GM23338 (cell line): Measurements from ENCODE around the gene CLIP2. TPM values are rescaled to one million over a fixed set of nuclear protein-coding genes. Genes with fewer than 3 reads are reported as not detected.

Source experiments
- ATAC-seq: fragments of 200-7000 bp; cut with Tn5 transposase; 3 replicates; pipeline ENCODE4 v1.9.1; 2020
- DNase-seq: peaks from one replicate; pipeline ENCODE4 v3.0.0-alpha.2; 2015; ENCODE audit warnings: low spot score
- H2AFZ ChIP-seq: fragments of 200-600 bp; sonication (generic); 2 replicates; pipeline ENCODE4 v1.8.0; 2016; ENCODE audit warnings: antibody characterized with exemption, mild to moderate bottlenecking, moderate library complexity
- H3F3A ChIP-seq: fragments of 200-600 bp; sonication (generic); replicated peaks from 2 replicates; pipeline ENCODE4 v1.8.0; 2017; ENCODE audit warnings: antibody characterized with exemption, mixed run types, low read depth
- H3K27ac ChIP-seq: fragments of 200-600 bp; sonication (generic); 2 replicates; pipeline ENCODE4 v1.6.1; 2016; ENCODE audit warnings: low read depth
- H3K27me3 ChIP-seq: fragments of 200-600 bp; sonication (generic); 2 replicates; pipeline ENCODE4 v1.8.0; 2016; ENCODE audit warnings: mild to moderate bottlenecking, mixed run types, moderate library complexity; ENCODE audit not compliant: insufficient read depth
- H3K36me3 ChIP-seq: fragments of 200-600 bp; sonication (generic); 2 replicates; pipeline ENCODE4 v1.8.0; 2016; ENCODE audit warnings: mild to moderate bottlenecking; ENCODE audit not compliant: insufficient read depth
- H3K4me1 ChIP-seq: fragments of 200-600 bp; sonication (generic); 2 replicates; pipeline ENCODE4 v1.8.0; 2016; ENCODE audit warnings: mild to moderate bottlenecking, moderate library complexity; ENCODE audit not compliant: insufficient read depth
- H3K4me2 ChIP-seq: fragments of 200-600 bp; sonication (generic); 2 replicates; pipeline ENCODE4 v1.7.1; 2017; ENCODE audit warnings: mixed run types
- H3K4me3 ChIP-seq: fragments of 200-600 bp; sonication (generic); 2 replicates; pipeline ENCODE4 v1.6.1; 2016; ENCODE audit warnings: mixed run types
- H3K79me2 ChIP-seq: fragments of 200-600 bp; sonication (generic); replicated peaks from 2 replicates; pipeline ENCODE4 v1.8.0; 2017; ENCODE audit warnings: mild to moderate bottlenecking; ENCODE audit not compliant: insufficient read depth
- H3K9me2 ChIP-seq: fragments of 200-600 bp; sonication (generic); 2 replicates; pipeline ENCODE4 v1.8.0; 2017; ENCODE audit not compliant: insufficient read depth
- H4K20me1 ChIP-seq: fragments of 200-600 bp; sonication (generic); replicated peaks from 2 replicates; pipeline ENCODE4 v1.8.0; 2017; ENCODE audit warnings: mild to moderate bottlenecking; ENCODE audit not compliant: insufficient read depth
- H3K27ac Mint-ChIP-seq: 2 replicates; pipeline ENCODE4 v1.8.0; 2020; ENCODE audit warnings: inconsistent platforms, mild to moderate bottlenecking, moderate library complexity, mixed read lengths
- H3K27me3 Mint-ChIP-seq: 3 replicates; pipeline ENCODE4 v1.8.0; 2022; ENCODE audit warnings: low read depth, mild to moderate bottlenecking, moderate library complexity, mixed read lengths, inconsistent platforms; ENCODE audit not compliant: insufficient read depth, poor library complexity
- H3K36me3 Mint-ChIP-seq: 3 replicates; pipeline ENCODE4 v1.8.0; 2021; ENCODE audit warnings: low read depth, mild to moderate bottlenecking, inconsistent platforms, moderate library complexity, mixed read lengths
- H3K4me1 Mint-ChIP-seq: 3 replicates; pipeline ENCODE4 v1.8.0; 2020; ENCODE audit warnings: mild to moderate bottlenecking, inconsistent platforms, mixed read lengths
- H3K4me3 Mint-ChIP-seq: 3 replicates; pipeline ENCODE4 v1.8.0; 2021; ENCODE audit warnings: moderate library complexity, mild to moderate bottlenecking, inconsistent platforms, mixed read lengths
- H3K9me3 Mint-ChIP-seq: 3 replicates; pipeline ENCODE4 v1.8.0; 2020; ENCODE audit warnings: moderate library complexity, mild to moderate bottlenecking, inconsistent platforms, mixed read lengths
- CREB1 ChIP-seq: fragments of 250-450 bp; sonication (Bioruptor Pico); IDR thresholded peaks from 2 replicates; pipeline ENCODE4 v1.5.0; 2020; ENCODE audit warnings: low read depth, mild to moderate bottlenecking, moderate library complexity
- EZH2 ChIP-seq: fragments of 200-600 bp; sonication (generic); IDR thresholded peaks from one replicate; pipeline ENCODE4 v1.8.0; 2017; ENCODE audit warnings: antibody characterized with exemption, mild to moderate bottlenecking, low read depth; ENCODE audit not compliant: unreplicated experiment
- EZH2phosphoT487 ChIP-seq: fragments of 200-600 bp; sonication (generic); IDR thresholded peaks from one replicate; pipeline ENCODE4 v1.8.1; 2018; ENCODE audit warnings: antibody characterized with exemption; ENCODE audit not compliant: unreplicated experiment
- JUNB ChIP-seq: IDR thresholded peaks from one replicate; pipeline ENCODE4 v1.6.1; 2016; ENCODE audit warnings: antibody characterized with exemption; ENCODE audit not compliant: unreplicated experiment
- NANOG ChIP-seq: IDR thresholded peaks from 2 replicates; pipeline ENCODE4 v1.6.1; 2016; ENCODE audit warnings: antibody characterized with exemption, borderline replicate concordance
- POLR2AphosphoS5 ChIP-seq: IDR thresholded peaks from 2 replicates; pipeline ENCODE4 v1.6.1; 2016; ENCODE audit warnings: antibody characterized with exemption, low read depth
- REST ChIP-seq: IDR thresholded peaks from one replicate; pipeline ENCODE4 v1.6.1; 2018; ENCODE audit warnings: antibody characterized with exemption; ENCODE audit not compliant: unreplicated experiment
- STAT1 ChIP-seq: IDR thresholded peaks from one replicate; pipeline ENCODE4 v1.6.1; 2016; ENCODE audit warnings: antibody characterized with exemption; ENCODE audit not compliant: unreplicated experiment
- polyA plus RNA-seq: library from polyadenylated mRNA; unstranded; fragments of >200 nt; fragmentation: Nextera tagmentation; extraction: Ambion mirVana; gene quantifications from 2 replicates; pipeline ENCODE4 v1.2.1, GENCODE V29; 2016
- total RNA-seq: library from RNA; depleted of rRNA; stranded (reverse); fragments of >200 nt; shearing (Covaris generic); gene quantifications from 2 replicates; pipeline ENCODE4 v1.2.3, GENCODE V29; 2014
- TF ChIP-seq, protein P1 (sequence below), 2 experiments: fragments of 200-600 bp in 1 of 2; sonication (generic) in 1 of 2; conservative IDR thresholded peaks; 2 replicates each; pipeline versions ENCODE4 v1.5.1 to v1.6.1; 2016 to 2017; ENCODE audit warnings: antibody characterized with exemption in 2 of 2, low read depth in 2 of 2, mild to moderate bottlenecking in 2 of 2, moderate library complexity in 1 of 2
- TF ChIP-seq, protein P2 (sequence below): fragments of 250-450 bp; sonication (Bioruptor Pico); IDR thresholded peaks from 2 replicates; pipeline ENCODE4 v1.5.0; 2020; ENCODE audit warnings: mild to moderate bottlenecking, moderate library complexity

Gene CLIP2
- total and polyA plus RNA-seq, 2 experiments from 2014 or later = 8.1 to 51.9 TPM

DNA sequence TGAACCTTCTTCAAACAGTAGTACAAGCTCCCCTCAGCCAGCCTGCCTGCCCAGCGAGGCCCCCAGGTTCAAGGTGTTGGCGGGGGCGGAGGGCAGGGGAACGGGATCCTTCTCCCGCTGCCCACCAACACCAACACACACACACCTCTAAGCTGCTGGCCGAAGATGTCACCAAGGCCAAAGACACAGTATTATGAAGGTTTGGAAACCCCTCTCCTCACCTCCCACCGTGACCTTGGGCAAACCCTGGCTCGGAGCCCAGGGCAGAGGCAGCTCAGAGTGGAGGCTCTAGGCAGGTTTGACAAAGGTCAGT lies 115.1 kb downstream of the CLIP2 start (continued):
- TF ChIP-seq REST (no peak), CREB1 (no peak)
- TF ChIP-seq, protein P1, sequence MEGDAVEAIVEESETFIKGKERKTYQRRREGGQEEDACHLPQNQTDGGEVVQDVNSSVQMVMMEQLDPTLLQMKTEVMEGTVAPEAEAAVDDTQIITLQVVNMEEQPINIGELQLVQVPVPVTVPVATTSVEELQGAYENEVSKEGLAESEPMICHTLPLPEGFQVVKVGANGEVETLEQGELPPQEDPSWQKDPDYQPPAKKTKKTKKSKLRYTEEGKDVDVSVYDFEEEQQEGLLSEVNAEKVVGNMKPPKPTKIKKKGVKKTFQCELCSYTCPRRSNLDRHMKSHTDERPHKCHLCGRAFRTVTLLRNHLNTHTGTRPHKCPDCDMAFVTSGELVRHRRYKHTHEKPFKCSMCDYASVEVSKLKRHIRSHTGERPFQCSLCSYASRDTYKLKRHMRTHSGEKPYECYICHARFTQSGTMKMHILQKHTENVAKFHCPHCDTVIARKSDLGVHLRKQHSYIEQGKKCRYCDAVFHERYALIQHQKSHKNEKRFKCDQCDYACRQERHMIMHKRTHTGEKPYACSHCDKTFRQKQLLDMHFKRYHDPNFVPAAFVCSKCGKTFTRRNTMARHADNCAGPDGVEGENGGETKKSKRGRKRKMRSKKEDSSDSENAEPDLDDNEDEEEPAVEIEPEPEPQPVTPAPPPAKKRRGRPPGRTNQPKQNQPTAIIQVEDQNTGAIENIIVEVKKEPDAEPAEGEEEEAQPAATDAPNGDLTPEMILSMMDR (conservative IDR thresholded peaks at IDR 0.05; ENCODE audit: low read depth in 2 of 2) = no peak

DNA sequence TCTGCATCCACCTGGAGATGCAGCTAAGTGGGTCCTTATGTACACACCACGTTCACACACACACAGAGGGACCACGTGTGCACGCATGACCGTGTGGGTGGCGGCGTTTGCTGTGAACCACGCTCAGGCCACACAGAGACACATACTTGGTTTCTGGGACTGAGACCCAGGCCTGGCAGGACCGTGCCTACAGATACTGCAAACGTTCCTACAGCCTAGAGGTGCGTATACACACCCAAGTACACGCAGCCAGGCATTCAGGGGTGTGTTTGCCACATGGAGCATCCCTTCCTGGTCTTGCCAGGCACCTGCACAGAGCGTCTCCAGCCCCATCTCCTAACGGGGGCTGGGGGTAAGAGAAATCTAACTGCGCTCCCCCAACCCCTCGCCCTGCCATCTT lies 115.5 kb downstream of the CLIP2 start:
- peaks cover 22% of the 10 kb centered on the region for H3K36me3 Mint-ChIP-seq
- H3K9me3 Mint-ChIP-seq = no peaks in the 10 kb centered on the region
- Histone ChIP-seq H3K27ac (no peak overlapping the region), H3F3A (peaks cover 6% of the 10 kb centered on the region; the same call in 1 of the 2 replicates), H3K27me3 (no peaks in the 10 kb centered on the region), H3K4me2 (peak overlapping the region; percentile 79; the same call in 1 of the 2 replicates), H3K36me3 (no peaks in the 10 kb centered on the region), H3K9me2 (no peaks in the 10 kb centered on the region), H3K79me2 (no peaks in the 10 kb centered on the region), H2AFZ (no peak overlapping the region), H4K20me1 (no peaks in the 10 kb centered on the region; the same call in 1 of the 2 replicates), H3K4me3 (no peak overlapping the region), H3K4me1 (no peaks in the 10 kb centered on the region)
- no peak overlapping the region for H3K27ac Mint-ChIP-seq
- no peak for ATAC-seq
- peaks cover 12% of the 10 kb centered on the region; the same call in 1 of the 3 replicates for H3K4me1 Mint-ChIP-seq
- H3K4me3 Mint-ChIP-seq = no peak overlapping the region
- peaks cover 16% of the 10 kb centered on the region for H3K27me3 Mint-ChIP-seq
- no peak for DNase-seq
- TF ChIP-seq EZH2phosphoT487 = no peak
- no peak for TF ChIP-seq REST
- no peak for TF ChIP-seq POLR2AphosphoS5
- TF ChIP-seq, protein P2, sequence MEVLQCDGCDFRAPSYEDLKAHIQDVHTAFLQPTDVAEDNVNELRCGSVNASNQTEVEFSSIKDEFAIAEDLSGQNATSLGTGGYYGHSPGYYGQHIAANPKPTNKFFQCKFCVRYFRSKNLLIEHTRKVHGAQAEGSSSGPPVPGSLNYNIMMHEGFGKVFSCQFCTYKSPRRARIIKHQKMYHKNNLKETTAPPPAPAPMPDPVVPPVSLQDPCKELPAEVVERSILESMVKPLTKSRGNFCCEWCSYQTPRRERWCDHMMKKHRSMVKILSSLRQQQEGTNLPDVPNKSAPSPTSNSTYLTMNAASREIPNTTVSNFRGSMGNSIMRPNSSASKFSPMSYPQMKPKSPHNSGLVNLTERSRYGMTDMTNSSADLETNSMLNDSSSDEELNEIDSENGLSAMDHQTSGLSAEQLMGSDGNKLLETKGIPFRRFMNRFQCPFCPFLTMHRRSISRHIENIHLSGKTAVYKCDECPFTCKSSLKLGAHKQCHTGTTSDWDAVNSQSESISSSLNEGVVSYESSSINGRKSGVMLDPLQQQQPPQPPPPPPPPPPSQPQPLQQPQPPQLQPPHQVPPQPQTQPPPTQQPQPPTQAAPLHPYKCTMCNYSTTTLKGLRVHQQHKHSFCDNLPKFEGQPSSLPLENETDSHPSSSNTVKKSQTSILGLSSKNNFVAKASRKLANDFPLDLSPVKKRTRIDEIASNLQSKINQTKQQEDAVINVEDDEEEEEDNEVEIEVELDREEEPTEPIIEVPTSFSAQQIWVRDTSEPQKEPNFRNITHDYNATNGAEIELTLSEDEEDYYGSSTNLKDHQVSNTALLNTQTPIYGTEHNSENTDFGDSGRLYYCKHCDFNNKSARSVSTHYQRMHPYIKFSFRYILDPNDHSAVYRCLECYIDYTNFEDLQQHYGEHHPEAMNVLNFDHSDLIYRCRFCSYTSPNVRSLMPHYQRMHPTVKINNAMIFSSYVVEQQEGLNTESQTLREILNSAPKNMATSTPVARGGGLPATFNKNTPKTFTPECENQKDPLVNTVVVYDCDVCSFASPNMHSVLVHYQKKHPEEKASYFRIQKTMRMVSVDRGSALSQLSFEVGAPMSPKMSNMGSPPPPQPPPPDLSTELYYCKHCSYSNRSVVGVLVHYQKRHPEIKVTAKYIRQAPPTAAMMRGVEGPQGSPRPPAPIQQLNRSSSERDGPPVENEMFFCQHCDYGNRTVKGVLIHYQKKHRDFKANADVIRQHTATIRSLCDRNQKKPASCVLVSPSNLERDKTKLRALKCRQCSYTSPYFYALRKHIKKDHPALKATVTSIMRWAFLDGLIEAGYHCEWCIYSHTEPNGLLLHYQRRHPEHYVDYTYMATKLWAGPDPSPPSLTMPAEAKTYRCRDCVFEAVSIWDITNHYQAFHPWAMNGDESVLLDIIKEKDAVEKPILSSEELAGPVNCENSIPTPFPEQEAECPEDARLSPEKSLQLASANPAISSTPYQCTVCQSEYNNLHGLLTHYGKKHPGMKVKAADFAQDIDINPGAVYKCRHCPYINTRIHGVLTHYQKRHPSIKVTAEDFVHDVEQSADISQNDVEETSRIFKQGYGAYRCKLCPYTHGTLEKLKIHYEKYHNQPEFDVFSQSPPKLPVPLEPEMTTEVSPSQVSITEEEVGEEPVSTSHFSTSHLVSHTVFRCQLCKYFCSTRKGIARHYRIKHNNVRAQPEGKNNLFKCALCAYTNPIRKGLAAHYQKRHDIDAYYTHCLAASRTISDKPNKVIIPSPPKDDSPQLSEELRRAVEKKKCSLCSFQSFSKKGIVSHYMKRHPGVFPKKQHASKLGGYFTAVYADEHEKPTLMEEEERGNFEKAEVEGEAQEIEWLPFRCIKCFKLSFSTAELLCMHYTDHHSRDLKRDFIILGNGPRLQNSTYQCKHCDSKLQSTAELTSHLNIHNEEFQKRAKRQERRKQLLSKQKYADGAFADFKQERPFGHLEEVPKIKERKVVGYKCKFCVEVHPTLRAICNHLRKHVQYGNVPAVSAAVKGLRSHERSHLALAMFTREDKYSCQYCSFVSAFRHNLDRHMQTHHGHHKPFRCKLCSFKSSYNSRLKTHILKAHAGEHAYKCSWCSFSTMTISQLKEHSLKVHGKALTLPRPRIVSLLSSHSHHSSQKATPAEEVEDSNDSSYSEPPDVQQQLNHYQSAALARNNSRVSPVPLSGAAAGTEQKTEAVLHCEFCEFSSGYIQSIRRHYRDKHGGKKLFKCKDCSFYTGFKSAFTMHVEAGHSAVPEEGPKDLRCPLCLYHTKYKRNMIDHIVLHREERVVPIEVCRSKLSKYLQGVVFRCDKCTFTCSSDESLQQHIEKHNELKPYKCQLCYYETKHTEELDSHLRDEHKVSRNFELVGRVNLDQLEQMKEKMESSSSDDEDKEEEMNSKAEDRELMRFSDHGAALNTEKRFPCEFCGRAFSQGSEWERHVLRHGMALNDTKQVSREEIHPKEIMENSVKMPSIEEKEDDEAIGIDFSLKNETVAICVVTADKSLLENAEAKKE (CRISPR knock-in tag) = no peak
- TF ChIP-seq JUNB = no peak
- no peak for TF ChIP-seq NANOG
- no peak for TF ChIP-seq STAT1
- no peak for TF ChIP-seq EZH2
- no peak for TF ChIP-seq CREB1
